GM12878 (cell line): ENCODE results near the gene RGS16. TPM values are rescaled to one million over a fixed set of nuclear protein-coding genes. Genes with fewer than 3 reads are reported as not detected.

ENCODE experiments used
- ATAC-seq: fragments of 200-7000 bp; cut with Tn5 transposase; 3 replicates; pipeline ENCODE4 v1.9.1; 2020; ENCODE audit warnings: mild to moderate bottlenecking, moderate library complexity
- BruUV-seq: library from RNA; stranded (reverse); fragments of 400-500 nt; replicated peaks from 2 replicates; lab custom pipeline; 2021; lab: Mats Ljungman, UMichigan
- CTCF ChIA-PET: fragments of 300-600 bp; sonication (Branson Sonifier 250); formaldehyde crosslinking; extraction: SDS; loops from one replicate; lab custom pipeline; 2021; ENCODE audit warnings: inconsistent platforms; lab: Yijun Ruan, JAX
- POLR2A ChIA-PET: fragments of 350-600 bp; formaldehyde crosslinking; extraction: SDS; loops from one replicate; lab custom pipeline; 2021; ENCODE audit warnings: inconsistent platforms; lab: Charles Lee
- RAD21 ChIA-PET: fragments of 300-600 bp; sonication (Branson Sonifier 250); formaldehyde crosslinking; loops from one replicate; lab custom pipeline; 2023; ENCODE audit warnings: antibody characterized with exemption; ENCODE audit not compliant: unreplicated experiment; lab: Charles Lee
- SMC1A ChIA-PET: fragments of 300-600 bp; sonication (Branson Sonifier 250); formaldehyde crosslinking; loops from one replicate; lab custom pipeline; 2023; ENCODE audit not compliant: unreplicated experiment, uncharacterized antibody; lab: Charles Lee
- DNase-seq: peaks from one replicate; pipeline ENCODE4 v3.0.0-alpha.2; 2011; ENCODE audit warnings: low read depth, low spot score
- FAIRE-seq: peaks from 3 replicates; lab custom pipeline; 2011; peaks lifted over from hg19 to GRCh38; lab: Jason Lieb, UNC
- H2AFZ ChIP-seq: 2 replicates; pipeline ENCODE4 v1.6.0; 2011; ENCODE audit warnings: low read depth, low read length, control low read depth; ENCODE audit not compliant: control insufficient read depth
- H3K27ac ChIP-seq: 2 replicates; pipeline ENCODE4 v1.5.1; 2011; ENCODE audit warnings: control low read depth; ENCODE audit not compliant: control insufficient read depth, insufficient read depth
- H3K27me3 ChIP-seq, 2 experiments: replicated peaks in 1 of 2; 2 replicates each; pipeline versions ENCODE4 v1.6.0 to v1.6.1; 2011; ENCODE audit warnings: low read length in 1 of 2; ENCODE audit not compliant: control insufficient read depth in 2 of 2, insufficient read depth in 2 of 2
- H3K36me3 ChIP-seq, 2 experiments: 2 replicates each; pipeline ENCODE4 v1.5.1; 2011; ENCODE audit warnings: low read length in 1 of 2; ENCODE audit not compliant: control insufficient read depth in 2 of 2, insufficient read depth in 2 of 2
- H3K4me1 ChIP-seq: 2 replicates; pipeline ENCODE4 v1.6.1; 2011; ENCODE audit warnings: mild to moderate bottlenecking, low read length, moderate library complexity, mixed read lengths; ENCODE audit not compliant: control insufficient read depth, insufficient read depth
- H3K4me2 ChIP-seq: 2 replicates; pipeline ENCODE4 v1.6.0; 2011; ENCODE audit warnings: control low read depth; ENCODE audit not compliant: control insufficient read depth, insufficient read depth
- H3K4me3 ChIP-seq: fragments of 200-600 bp; sonication (generic); 2 replicates; pipeline ENCODE4 v1.5.1; 2016
- H3K79me2 ChIP-seq: 2 replicates; pipeline ENCODE4 v1.6.0; 2011; ENCODE audit warnings: low read length; ENCODE audit not compliant: control insufficient read depth, insufficient read depth
- H3K9ac ChIP-seq: 2 replicates; pipeline ENCODE4 v1.8.0; 2011; ENCODE audit warnings: low read length, control low read depth, mixed read lengths; ENCODE audit not compliant: control insufficient read depth, insufficient read depth
- H3K9me3 ChIP-seq: replicated peaks from 3 replicates; pipeline ENCODE4 v1.5.1; 2011; ENCODE audit warnings: mild to moderate bottlenecking, low read length; ENCODE audit not compliant: control insufficient read depth, insufficient read depth
- H4K20me1 ChIP-seq: 2 replicates; pipeline ENCODE4 v1.6.0; 2011; ENCODE audit not compliant: control insufficient read depth, insufficient read depth
- BMI1 ChIP-seq: fragments of 450-650 bp; IDR thresholded peaks from 2 replicates; pipeline ENCODE4 v1.6.1; 2016; ENCODE audit warnings: mild to moderate bottlenecking, moderate library complexity, borderline replicate concordance
- CREB1 ChIP-seq: IDR thresholded peaks from 2 replicates; pipeline ENCODE4 v1.6.1; 2012; ENCODE audit warnings: low read depth, mild to moderate bottlenecking, inconsistent platforms
- HDGF ChIP-seq: fragments of 450-650 bp; IDR thresholded peaks from 2 replicates; pipeline ENCODE4 v1.6.1; 2016; ENCODE audit warnings: antibody characterized with exemption
- JUNB ChIP-seq: IDR thresholded peaks from 2 replicates; pipeline ENCODE4 v1.6.1; 2016; ENCODE audit warnings: antibody characterized with exemption, mild to moderate bottlenecking
- SMAD1 ChIP-seq: fragments of 450-650 bp; IDR thresholded peaks from 2 replicates; pipeline ENCODE4 v1.6.1; 2018; ENCODE audit warnings: mild to moderate bottlenecking, low read depth; ENCODE audit not compliant: partially characterized antibody
- SPI1 ChIP-seq: IDR thresholded peaks from 2 replicates; pipeline ENCODE4 v1.6.1; 2011; ENCODE audit warnings: low read depth, mild to moderate bottlenecking, low read length, moderate library complexity, borderline replicate concordance; ENCODE audit not compliant: insufficient read depth
- ZNF384 ChIP-seq: IDR thresholded peaks from 2 replicates; pipeline ENCODE4 v1.6.1; 2012; ENCODE audit warnings: low read depth, mild to moderate bottlenecking, low read length, improper control_type of control experiment, borderline replicate concordance
- WGBS: methylation state at CpG from one replicate; pipeline ENCODE4 v1.1.6; 2016; ENCODE audit warnings: low lambda C conversion rate; ENCODE audit not compliant: insufficient replicate concordance, insufficient coverage; ENCODE audit errors: missing lambda C conversion rate; 5-methylcytosine and 5-hydroxymethylcytosine counted together
- in situ Hi-C: fragments of 300-500 bp; cut with MboI; formaldehyde crosslinking; loops from 9 replicates; pipeline ENCODE4 v1.14.3; 2018; ENCODE audit warnings: mixed read lengths
- intact Hi-C: fragments of 100-400 bp; cut with micrococcal nuclease; formaldehyde crosslinking; loops from one replicate; pipeline ENCODE4 v1.14.2; 2022; ENCODE audit not compliant: unreplicated experiment
- polyA plus RNA-seq, 11 experiments: library from polyadenylated mRNA; depleted of rRNA in 4 of 11; unstranded in 6 of 11; stranded (reverse) in 5 of 11; fragments of >200 nt; fragmentation: Nextera tagmentation in 4 of 11; fragmentation: Illumina TruSeq in 1 of 11; extraction: Ambion mirVana in 4 of 11; extraction: Trizol in 1 of 11; gene quantifications; 1 replicate in 1 of 11; 2 replicates in 10 of 11; pipeline versions ENCODE4 v1.2.1 to v1.2.3, GENCODE V29; 2011 to 2016; ENCODE audit warnings: inconsistent platforms in 2 of 11, missing spikeins in 2 of 11, low read depth in 1 of 11
- total RNA-seq, 4 experiments: library from RNA; depleted of rRNA in 3 of 4; stranded (reverse); fragments of >200 nt in 3 of 4; fragmentation: Illumina TruSeq in 1 of 4; extraction: Trizol in 1 of 4; gene quantifications; 2 replicates each; pipeline versions ENCODE4 v1.2.1 to v1.2.3, GENCODE V29; 2013 to 2021

Gene RGS16
- total and polyA plus RNA-seq, 10 of the 15 experiments (the other 5 are each of a cell fraction or from before 2014, with no cell fraction given) = 16.4 to 58.2 (median 44.6) TPM

DNA sequence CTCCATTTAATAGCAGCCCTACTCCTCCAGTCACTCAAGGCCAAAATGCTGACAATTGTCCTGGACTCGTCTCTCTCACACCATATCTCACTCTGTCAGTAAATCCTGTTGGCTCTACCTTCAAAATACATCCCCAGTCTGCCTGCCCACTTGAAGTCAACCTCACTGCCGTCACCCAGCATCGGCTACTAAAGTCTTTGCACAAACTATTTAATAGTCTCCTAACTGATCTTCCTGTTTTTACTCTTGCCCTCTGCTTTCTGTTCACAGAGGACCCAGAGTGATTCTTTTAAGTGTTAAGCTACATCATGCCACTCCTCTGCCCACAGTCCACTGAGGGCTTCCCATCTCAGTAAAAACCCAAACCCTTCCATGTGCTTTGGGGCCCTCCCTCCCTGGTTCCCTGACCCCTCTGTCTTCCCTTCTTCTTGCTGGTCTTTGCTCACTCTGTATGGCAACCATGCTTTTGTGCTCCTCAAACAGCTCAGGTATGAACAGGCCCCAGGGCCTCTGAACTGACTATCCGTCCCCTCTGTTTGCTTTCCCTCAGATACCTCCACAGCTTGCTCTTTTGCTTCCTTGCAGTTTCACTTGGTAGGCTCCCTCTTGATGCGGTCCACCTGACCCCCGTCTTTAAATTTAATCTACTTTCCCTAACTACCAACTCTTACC lies 34.1 kb downstream of the RGS16 start (continued):
- TF ChIP-seq JUNB (no peak), SMAD1 (no peak), CREB1 (no peak), BMI1 (no peak)

DNA sequence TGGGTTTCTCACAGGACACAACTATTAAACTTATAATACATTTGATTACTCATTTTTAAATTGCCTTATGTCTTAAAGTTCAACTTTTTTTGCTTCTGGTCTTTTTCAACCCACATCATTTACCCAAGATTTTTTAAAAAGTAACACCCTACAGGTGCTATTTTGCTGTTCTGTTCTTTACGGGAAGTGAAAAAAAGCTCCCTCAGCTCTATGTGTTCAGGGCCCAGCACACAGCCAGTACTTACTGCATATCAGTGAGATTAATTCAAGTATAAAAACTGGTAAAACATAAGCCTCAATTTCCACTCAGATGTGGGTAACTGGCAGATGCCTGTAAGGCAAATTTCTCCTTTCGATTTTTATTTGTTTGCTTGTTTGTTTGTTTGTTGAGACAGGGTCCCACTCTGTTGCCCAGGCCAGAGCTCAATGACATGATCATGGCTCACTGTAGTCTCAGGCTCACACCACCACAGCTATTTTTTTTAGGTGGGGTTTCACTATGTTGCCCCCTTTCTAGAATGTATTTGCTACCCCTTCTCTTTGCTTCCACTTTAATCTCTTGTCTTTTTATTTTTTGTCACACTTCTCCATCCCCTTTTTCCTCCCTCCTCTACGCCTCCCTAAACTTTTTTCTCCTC lies 35.4 kb downstream of the RGS16 start:
- Histone ChIP-seq H3K27me3 (no peaks in the 10 kb centered on the region; a peak in 1 of 4 replicates), H3K27ac (no peak overlapping the region), H3K9me3 (no peaks in the 10 kb centered on the region; the same call in 2 of the 3 replicates), H3K4me2 (no peak overlapping the region), H2AFZ (peak overlapping the region; percentile 22; the same call in 1 of the 2 replicates), H3K4me1 (peaks cover 14% of the 10 kb centered on the region), H3K4me3 (no peak overlapping the region), H3K9ac (no peak overlapping the region), H4K20me1 (no peaks in the 10 kb centered on the region), H3K79me2 (no peaks in the 10 kb centered on the region), H3K36me3 (no peaks in the 10 kb centered on the region)
- DNase-seq = no peak
- peak; percentile 78 for ATAC-seq
- ChIA-PET SMC1A (interaction anchor here (0.7 to 1.5 kb wide), 6 partner anchors 11 to 222 kb away, joined by 3 to 4 read pairs (median 3); partner anchors contain the start of gene RNASEL), CTCF (interaction anchor here (1.0 to 1.6 kb wide), 3 partner anchors 26 to 216 kb away, joined by 4 to 5 read pairs (median 4); no protein-coding TSS in a partner anchor), RAD21 (interaction anchor here (1.1 to 1.3 kb wide), 4 partner anchors 19 to 214 kb away, joined by 3 to 7 read pairs (median 4); partner anchors contain the start of gene RNASEL), POLR2A (interaction anchor here (0.5 to 2.4 kb wide), 3 partner anchors 20 to 1847 kb away, joined by 5 to 7 read pairs (median 5); partner anchors contain the start of gene RNASEL)
- in situ Hi-C loops = no loop called here
- TF ChIP-seq HDGF (no peak), SPI1 (peak; percentile 15; the same call in 1 of the 2 replicates), ZNF384 (peak; percentile 37; the same call in 1 of the 2 replicates)
- 65% methylated on average over 3 of the region's 3 CpGs for WGBS
- FAIRE-seq = no peak
- BruUV-seq = no TSS peak
- intact Hi-C loops = no loop called here
